ENCODE measurements around the gene MPHOSPH10.

MPHOSPH10 gene

GRCh38 chr2:71108091-71108490 is 22.3 kb upstream of the MPHOSPH10 start:
- TF ChIP-seq CTCF (IDR thresholded peaks at IDR 0.05): no peak

- no peak for TF ChIP-seq CTCF (IDR thresholded peaks at IDR 0.05)
Observed at GRCh38 chr2:71113843-71114242, 16.6 kb upstream of the MPHOSPH10 start.

GRCh38 chr2:71117063-71117462 is 13.4 kb upstream of the MPHOSPH10 start:
- no peak for TF ChIP-seq CTCF (IDR thresholded peaks at IDR 0.05)

- TF ChIP-seq CTCF (IDR thresholded peaks at IDR 0.05): no peak
Observed at GRCh38 chr2:71120195-71120594, 10.2 kb upstream of the MPHOSPH10 start.

- TF ChIP-seq CTCF (IDR thresholded peaks at IDR 0.05): no peak
Observed at GRCh38 chr2:71121479-71121878, 9.0 kb upstream of the MPHOSPH10 start.

- no peak for TF ChIP-seq CTCF (IDR thresholded peaks at IDR 0.05)
Observed at GRCh38 chr2:71122387-71123298, 7.8 kb upstream of the MPHOSPH10 start.

GRCh38 chr2:71125506-71126294 is 4.7 kb upstream of the MPHOSPH10 start:
- TF ChIP-seq CTCF (IDR thresholded peaks at IDR 0.05): no peak
